Measurements from ENCODE around the gene CRYBA2.

CRYBA2 gene

DNA sequence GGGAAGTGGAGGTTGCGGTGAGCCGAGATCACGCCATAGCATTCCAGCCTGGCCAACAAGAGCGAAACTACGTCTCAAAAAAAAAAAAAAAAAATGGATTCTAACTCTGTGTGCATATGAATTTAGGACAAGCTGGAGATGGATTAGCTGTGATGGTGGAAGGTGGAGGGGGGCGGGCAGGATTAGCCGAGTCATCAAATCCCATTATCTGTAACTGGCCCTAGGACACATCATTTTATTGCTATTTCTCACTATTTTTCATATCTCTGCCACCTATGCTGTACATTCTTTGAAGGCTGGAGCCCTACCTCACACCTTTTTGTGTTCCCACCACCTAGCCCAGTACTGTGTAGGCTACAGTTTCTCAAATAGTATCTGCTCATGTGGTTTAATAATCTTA, 41.1 kb downstream of the CRYBA2 start:
- no peak for DNase-seq

DNA sequence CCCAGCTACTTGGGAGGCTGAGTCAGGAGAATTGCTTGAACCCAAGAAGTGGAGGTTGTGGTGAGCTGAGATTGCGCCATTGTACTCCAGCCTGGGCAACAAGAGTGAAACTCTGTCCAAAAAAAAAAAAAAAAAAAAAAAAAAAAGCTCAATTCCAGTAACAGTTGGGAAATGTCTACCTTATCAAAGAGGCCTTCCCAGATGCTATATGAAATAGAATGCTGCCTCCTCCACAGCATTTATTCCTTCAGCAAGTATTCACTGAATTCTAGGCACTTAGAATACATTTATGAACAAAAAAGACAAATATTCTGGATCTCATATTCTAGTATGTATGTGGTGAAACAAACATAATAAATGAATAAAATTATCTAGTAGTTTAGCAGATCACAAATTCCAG, 46.6 kb downstream of the CRYBA2 start:
- DNase-seq = no peak

DNA sequence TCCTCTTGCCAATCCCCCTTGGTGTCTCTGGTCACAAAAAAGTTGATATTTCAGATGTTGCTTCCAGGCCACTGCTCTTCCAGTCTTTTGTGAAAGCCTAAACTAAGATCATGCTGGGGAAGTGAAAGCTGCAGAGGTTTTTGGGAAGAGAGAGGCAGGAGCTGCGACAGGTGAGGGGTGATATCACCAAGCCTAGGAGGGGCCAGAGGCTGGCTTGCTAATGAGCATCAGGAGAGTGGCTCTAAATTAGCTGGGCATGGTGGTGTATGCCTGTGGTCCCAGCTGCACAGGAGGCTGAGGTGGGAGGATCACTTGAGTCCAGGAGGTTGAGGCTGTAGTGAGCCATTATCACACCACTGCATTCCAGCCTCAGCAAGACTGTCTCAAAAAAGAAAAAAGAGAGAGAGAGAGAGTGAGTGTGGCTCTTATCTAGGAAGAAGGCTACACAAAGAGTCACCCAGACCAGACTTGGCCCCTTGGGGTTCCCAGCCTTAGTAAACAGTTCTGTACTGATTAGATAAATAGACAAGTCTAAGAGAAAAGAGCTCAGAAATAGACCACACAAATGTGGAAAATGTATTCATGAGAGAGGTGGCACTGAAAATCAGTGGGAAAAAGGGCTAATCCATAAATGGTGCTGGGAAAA, 48.3 kb downstream of the CRYBA2 start:
- no peak for DNase-seq

Data from stimulated activated CD4-positive, alpha-beta T cell treated with anti-CD3 and anti-CD28 coated beads, Interleukin-2, amount 100 ng/mL, for 48 hours (primary cell).